ENCODE measurements around the gene CBLN3.

DNA sequence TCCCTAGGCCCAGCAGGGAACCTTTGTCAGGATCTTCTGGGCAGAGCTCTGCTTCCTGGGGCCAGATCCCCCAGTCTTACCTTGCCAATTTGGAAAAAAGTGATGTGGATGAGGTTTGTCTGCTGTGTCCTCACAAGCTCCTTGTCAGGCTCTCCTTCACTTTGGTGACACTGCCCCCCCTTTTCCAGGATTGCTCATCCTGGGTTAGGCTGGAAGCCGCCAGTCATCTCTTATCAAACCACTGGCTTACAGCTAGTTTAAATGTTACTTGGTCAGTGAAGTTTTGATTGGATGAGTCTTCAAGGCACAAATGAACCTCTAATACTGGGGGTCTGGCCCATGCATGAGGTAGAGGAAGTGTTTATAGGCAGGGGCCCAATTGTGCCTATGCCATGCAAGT is 15.4 kb downstream of the CBLN3 start:
- TF ChIP-seq, protein P1, sequence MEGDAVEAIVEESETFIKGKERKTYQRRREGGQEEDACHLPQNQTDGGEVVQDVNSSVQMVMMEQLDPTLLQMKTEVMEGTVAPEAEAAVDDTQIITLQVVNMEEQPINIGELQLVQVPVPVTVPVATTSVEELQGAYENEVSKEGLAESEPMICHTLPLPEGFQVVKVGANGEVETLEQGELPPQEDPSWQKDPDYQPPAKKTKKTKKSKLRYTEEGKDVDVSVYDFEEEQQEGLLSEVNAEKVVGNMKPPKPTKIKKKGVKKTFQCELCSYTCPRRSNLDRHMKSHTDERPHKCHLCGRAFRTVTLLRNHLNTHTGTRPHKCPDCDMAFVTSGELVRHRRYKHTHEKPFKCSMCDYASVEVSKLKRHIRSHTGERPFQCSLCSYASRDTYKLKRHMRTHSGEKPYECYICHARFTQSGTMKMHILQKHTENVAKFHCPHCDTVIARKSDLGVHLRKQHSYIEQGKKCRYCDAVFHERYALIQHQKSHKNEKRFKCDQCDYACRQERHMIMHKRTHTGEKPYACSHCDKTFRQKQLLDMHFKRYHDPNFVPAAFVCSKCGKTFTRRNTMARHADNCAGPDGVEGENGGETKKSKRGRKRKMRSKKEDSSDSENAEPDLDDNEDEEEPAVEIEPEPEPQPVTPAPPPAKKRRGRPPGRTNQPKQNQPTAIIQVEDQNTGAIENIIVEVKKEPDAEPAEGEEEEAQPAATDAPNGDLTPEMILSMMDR (IDR thresholded peaks at IDR 0.05; ENCODE audit: low read depth, low read length) = no peak
- TF ChIP-seq EZH2phosphoT487 (IDR thresholded peaks at IDR 0.05; ENCODE audit: low read depth) = no peak

All from OCI-LY3 (cell line).